Mesenchymal stem cell (in vitro differentiated cells and primary cell): Measurements from ENCODE around the gene PRKCD.
A peak's percentile ranks its signal among the peaks of the same experiment; 100 is the strongest.

ENCODE experiments used
- DNase-seq: peaks from one replicate; pipeline ENCODE4 v3.0.0-alpha.2; 2013
- H2AFZ ChIP-seq: one replicate; pipeline ENCODE4 v1.6.1; 2013; ENCODE audit warnings: low read depth, mild to moderate bottlenecking, control low read depth, inconsistent platforms, low read length, moderate library complexity
- H2AK5ac ChIP-seq: 2 replicates; pipeline ENCODE4 v1.6.1; 2013; ENCODE audit warnings: low read length, moderate library complexity, mild to moderate bottlenecking, inconsistent platforms; ENCODE audit not compliant: severe bottlenecking
- H2BK120ac ChIP-seq: one replicate; pipeline ENCODE4 v1.6.1; 2013; ENCODE audit warnings: low read depth, mild to moderate bottlenecking, inconsistent platforms, low read length, moderate library complexity
- H2BK12ac ChIP-seq, 2 experiments: one replicate each; pipeline ENCODE4 v1.6.1; 2013; ENCODE audit warnings: inconsistent platforms in 2 of 2, low read length in 2 of 2, mild to moderate bottlenecking in 2 of 2, moderate library complexity in 2 of 2, control low read depth in 1 of 2
- H2BK15ac ChIP-seq: one replicate; pipeline ENCODE4 v1.6.1; 2013; ENCODE audit warnings: mild to moderate bottlenecking, low read depth, inconsistent platforms; ENCODE audit not compliant: poor library complexity, severe bottlenecking
- H2BK5ac ChIP-seq: 2 replicates; pipeline ENCODE4 v1.6.1; 2013; ENCODE audit warnings: low read depth, mild to moderate bottlenecking, low read length, control low read depth, inconsistent platforms; ENCODE audit not compliant: poor library complexity, severe bottlenecking
- H3K14ac ChIP-seq, 2 experiments: one replicate each; pipeline ENCODE4 v1.6.1; 2013; ENCODE audit warnings: inconsistent platforms in 2 of 2, low read length in 2 of 2, control low read depth in 1 of 2, mild to moderate bottlenecking in 1 of 2, moderate library complexity in 1 of 2
- H3K18ac ChIP-seq, 2 experiments: one replicate each; pipeline ENCODE4 v1.6.1; 2013; ENCODE audit warnings: inconsistent platforms in 2 of 2, low read length in 2 of 2, control low read depth in 1 of 2, low read depth in 1 of 2, mild to moderate bottlenecking in 1 of 2
- H3K23ac ChIP-seq, 2 experiments: one replicate each; pipeline ENCODE4 v1.6.1; 2013; ENCODE audit warnings: inconsistent platforms in 2 of 2, low read length in 2 of 2, mild to moderate bottlenecking in 2 of 2, moderate library complexity in 2 of 2, control low read depth in 1 of 2
- H3K27ac ChIP-seq: 2 replicates; pipeline ENCODE4 v1.5.1; 2013; ENCODE audit warnings: mild to moderate bottlenecking, moderate library complexity, low read length, control low read depth, inconsistent platforms; ENCODE audit not compliant: poor library complexity, severe bottlenecking
- H3K27me3 ChIP-seq, 2 experiments: 2 replicates each; pipeline versions ENCODE4 v1.6.1 to v1.7.0; 2013; ENCODE audit warnings: low read length in 2 of 2, mild to moderate bottlenecking in 2 of 2, moderate library complexity in 2 of 2, control low read depth in 1 of 2, inconsistent platforms in 1 of 2; ENCODE audit not compliant: control insufficient read depth in 1 of 2, insufficient read depth in 1 of 2
- H3K36me3 ChIP-seq, 2 experiments: 2 replicates each; pipeline versions ENCODE4 v1.6.1 to v1.7.0; 2013; ENCODE audit warnings: low read length in 2 of 2, control low read depth in 1 of 2, inconsistent platforms in 1 of 2, low read depth in 1 of 2, mild to moderate bottlenecking in 1 of 2; ENCODE audit not compliant: insufficient read depth in 2 of 2, control insufficient read depth in 1 of 2
- H3K4ac ChIP-seq, 2 experiments: one replicate each; pipeline ENCODE4 v1.6.1; 2013; ENCODE audit warnings: inconsistent platforms in 2 of 2, low read length in 2 of 2, mild to moderate bottlenecking in 2 of 2, moderate library complexity in 2 of 2, control low read depth in 1 of 2, low read depth in 1 of 2
- H3K4me1 ChIP-seq: 2 replicates; pipeline ENCODE4 v1.6.1; 2013; ENCODE audit warnings: low read depth, low read length, control low read depth; ENCODE audit not compliant: control insufficient read depth, insufficient read depth
- H3K4me2 ChIP-seq: 2 replicates; pipeline ENCODE4 v1.6.1; 2013; ENCODE audit warnings: low read length, mild to moderate bottlenecking, inconsistent platforms; ENCODE audit not compliant: poor library complexity, severe bottlenecking
- H3K4me3 ChIP-seq, 2 experiments: 2 replicates each; pipeline versions ENCODE4 v1.5.1 to v1.7.0; 2013; ENCODE audit warnings: low read length in 2 of 2, mild to moderate bottlenecking in 2 of 2, control low read depth in 1 of 2, low read depth in 1 of 2; ENCODE audit not compliant: insufficient read depth in 1 of 2
- H3K79me1 ChIP-seq: replicated peaks from 2 replicates; pipeline ENCODE4 v1.6.1; 2013; ENCODE audit warnings: mild to moderate bottlenecking, control low read depth, low read length, inconsistent platforms; ENCODE audit not compliant: poor library complexity, severe bottlenecking
- H3K9ac ChIP-seq: 2 replicates; pipeline ENCODE4 v1.7.0; 2013; ENCODE audit warnings: mild to moderate bottlenecking, low read length, moderate library complexity
- H3K9me3 ChIP-seq: 2 replicates; pipeline ENCODE4 v1.7.0; 2013; ENCODE audit warnings: mild to moderate bottlenecking, low read length; ENCODE audit not compliant: control insufficient read depth
- H4K8ac ChIP-seq: one replicate; pipeline ENCODE4 v1.6.1; 2013; ENCODE audit warnings: inconsistent platforms, mild to moderate bottlenecking, low read length, moderate library complexity
- H4K91ac ChIP-seq: one replicate; pipeline ENCODE4 v1.6.1; 2013; ENCODE audit warnings: mild to moderate bottlenecking, low read length, inconsistent platforms
- WGBS: methylation state at CpG from one replicate; pipeline ENCODE4 v1.1.7; 2013; ENCODE audit warnings: mixed read lengths; 5-methylcytosine and 5-hydroxymethylcytosine counted together

Gene PRKCD

GRCh38 chr3:53129344-53129743 lies 31.7 kb upstream of the PRKCD start:
- Histone ChIP-seq H3K27me3 (no peaks in the 10 kb centered on the region), H3K4ac (no peak overlapping the region), H3K4me1 (peaks cover 4% of the 10 kb centered on the region), H2BK5ac (no peak overlapping the region), H3K18ac (no peak overlapping the region), H2BK12ac (no peak overlapping the region), H3K27ac (no peak overlapping the region), H4K91ac (no peak overlapping the region), H2AK5ac (no peak overlapping the region), H3K79me1 (peaks cover 17% of the 10 kb centered on the region), H2BK120ac (no peak overlapping the region), H3K23ac (no peak overlapping the region), H3K36me3 (peaks cover 8 to 29% of the 10 kb centered on the region in 2 experiments), H3K4me3 (peak overlapping the region in 1 of 2 experiments; percentile 90), H4K8ac (no peak overlapping the region), H3K14ac (no peak overlapping the region), H2AFZ (no peak overlapping the region), H3K4me2 (peak overlapping the region; percentile 77), H3K9me3 (no peaks in the 10 kb centered on the region), H3K9ac (peak overlapping the region; percentile 93), H2BK15ac (no peak overlapping the region)
- DNase-seq: no peak
- WGBS: 91% methylated on average over 3 of the region's 3 CpGs

- peak within 1 kb of the TSS; percentile 77 for H3K4me2 ChIP-seq
- H3K4me3 ChIP-seq: peak within 1 kb of the TSS; percentile 90 to 95
These were observed 30.6 kb upstream of the PRKCD start, which contains the start of gene RFT1 for GRCh38 chr3:53130179-53131061. Gene RFT1, minus strand, starts transcription at chr3:53130435. Its CDS starts 35 bp downstream, at chr3:53130400.

GRCh38 chr3:53131096-53131495 lies 29.9 kb upstream of the PRKCD start:
- H2BK120ac ChIP-seq: no peak overlapping the region
- 97% methylated on average over 4 of the region's 4 CpGs for WGBS

More at GRCh38 chr3:53130179-53131061, 30.6 kb upstream of the PRKCD start, which contains the start of gene RFT1:
- Histone ChIP-seq H2BK12ac (peak within 1 kb of the TSS in 1 of 2 experiments; percentile 43), H2BK5ac (peak within 1 kb of the TSS; percentile 77), H3K23ac (peak within 1 kb of the TSS in 1 of 2 experiments; percentile 86), H3K27me3 (no peaks in the 10 kb centered on the region), H3K9me3 (no peaks in the 10 kb centered on the region), H3K4ac (peak within 1 kb of the TSS; percentile 88 to 91), H2BK15ac (peak within 1 kb of the TSS; percentile 75), H3K9ac (peak within 1 kb of the TSS; percentile 93), H2AFZ (peak within 1 kb of the TSS; percentile 96), H3K79me1 (peaks cover 16% of the 10 kb centered on the region), H4K91ac (peak within 1 kb of the TSS; percentile 36), H3K27ac (peak within 1 kb of the TSS; percentile 58), H3K14ac (peak within 1 kb of the TSS in 1 of 2 experiments; percentile 79), H3K36me3 (peaks cover 3 to 18% of the 10 kb centered on the region in 2 experiments), H2AK5ac (peak within 1 kb of the TSS; percentile 12), H2BK120ac (peak within 1 kb of the TSS; percentile 61), H3K4me1 (peaks cover 4% of the 10 kb centered on the region), H4K8ac (peak within 1 kb of the TSS; percentile 89), H3K18ac (peak within 1 kb of the TSS; percentile 34 to 73)
- peak; percentile 97 for DNase-seq
- 3% methylated on average over 40 of the region's 41 CpGs for WGBS

GRCh38 chr3:53132347-53132746 lies 28.7 kb upstream of the PRKCD start:
- no peaks in the 10 kb centered on the region for H3K36me3 ChIP-seq
- WGBS: 83% methylated on average over 5 of the region's 5 CpGs
- H2AFZ ChIP-seq: no peak overlapping the region
- H2BK120ac ChIP-seq: no peak overlapping the region
- no peak overlapping the region for H3K4ac ChIP-seq
- no peaks in the 10 kb centered on the region for H3K27me3 ChIP-seq
- no peak for DNase-seq
- H2BK15ac ChIP-seq: no peak overlapping the region
- no peak overlapping the region for H3K9ac ChIP-seq
- H3K18ac ChIP-seq: no peak overlapping the region
- no peak overlapping the region for H3K4me3 ChIP-seq
- H3K9me3 ChIP-seq: no peaks in the 10 kb centered on the region
- no peak overlapping the region for H2BK5ac ChIP-seq
- no peak overlapping the region for H3K27ac ChIP-seq
- H3K79me1 ChIP-seq: peaks cover 11% of the 10 kb centered on the region
- no peak overlapping the region for H4K91ac ChIP-seq
- no peak overlapping the region for H3K4me2 ChIP-seq
- H4K8ac ChIP-seq: no peak overlapping the region
- no peak overlapping the region for H2AK5ac ChIP-seq
- no peak overlapping the region for H2BK12ac ChIP-seq
- H3K4me1 ChIP-seq: peaks cover 4% of the 10 kb centered on the region
- H3K14ac ChIP-seq: no peak overlapping the region
- no peak overlapping the region for H3K23ac ChIP-seq

More at GRCh38 chr3:53131096-53131495, 29.9 kb upstream of the PRKCD start:
- H4K91ac ChIP-seq: peak overlapping the region; percentile 22
- H3K27ac ChIP-seq: no peak overlapping the region
- H3K4me2 ChIP-seq: peak overlapping the region; percentile 73
- H3K4me3 ChIP-seq: peak overlapping the region in 1 of 2 experiments; percentile 90
- H2AK5ac ChIP-seq: peak overlapping the region; percentile 12
- H3K36me3 ChIP-seq: peaks cover 0 to 11% of the 10 kb centered on the region in 2 experiments
- H3K9me3 ChIP-seq: no peaks in the 10 kb centered on the region
- peaks cover 16% of the 10 kb centered on the region for H3K79me1 ChIP-seq
- no peak overlapping the region for H2BK5ac ChIP-seq
- H2AFZ ChIP-seq: peak overlapping the region; percentile 56
- peak overlapping the region; percentile 93 for H3K9ac ChIP-seq
- no peak overlapping the region for H3K14ac ChIP-seq
- H3K4me1 ChIP-seq: peaks cover 4% of the 10 kb centered on the region
- DNase-seq: no peak
- no peak overlapping the region for H2BK15ac ChIP-seq
- no peak overlapping the region for H3K23ac ChIP-seq
- no peaks in the 10 kb centered on the region for H3K27me3 ChIP-seq
- peak overlapping the region; percentile 73 for H4K8ac ChIP-seq
- peak overlapping the region in 1 of 2 experiments; percentile 64 for H3K4ac ChIP-seq
- peak overlapping the region in 1 of 2 experiments; percentile 29 for H3K18ac ChIP-seq
- H2BK12ac ChIP-seq: peak overlapping the region in 1 of 2 experiments; percentile 43
